ENCODE results near the gene NCOA3. TPM values are rescaled to one million over a fixed set of nuclear protein-coding genes. Genes with fewer than 3 reads are reported as not detected.

NCOA3 gene
- total and polyA plus RNA-seq, 2 of the 8 experiments (the other 6 are each of a cell fraction or from before 2014, with no cell fraction given): 7.9 to 24.7 TPM

- WGBS, 2 experiments (ENCODE audit: extremely low coverage in 1 of 2, insufficient coverage in 1 of 2, insufficient read length in 1 of 2, insufficient replicate concordance in 2 of 2, low coverage in 1 of 2, low lambda C conversion rate in 2 of 2, missing lambda C conversion rate in 1 of 2): 80% methylated on average over 2 of the region's 2 CpGs; no CpG with 5 or more reads in 1 of the 2 experiments
- POLR2A ChIA-PET (ENCODE audit: partially characterized antibody): interaction anchor here (0.9 to 2.6 kb wide), 3 partner anchors 8 to 176 kb away, joined by 3 to 15 read pairs (median 4); partner anchors contain the start of gene NCOA3
These were observed 7.8 kb upstream of the NCOA3 start for GRCh38 chr20:47493963-47494293.

More at GRCh38 chr20:47493963-47494293, 7.8 kb upstream of the NCOA3 start:
- CTCF ChIA-PET (ENCODE audit: partially characterized antibody): interaction anchor here (1.5 kb wide), 1 partner anchor 27 kb away, joined by 5 read pairs; no protein-coding TSS in a partner anchor
- H4K5ac ChIP-seq (ENCODE audit: insufficient read length, low read depth, low read length): no peak overlapping the region
- no peak overlapping the region for H2BK120ac ChIP-seq (replicated peaks; ENCODE audit: low read depth, low read length)
- no peaks in the 10 kb centered on the region for H3K23me2 ChIP-seq (ENCODE audit: low read depth, low read length)
- H3K9me3 ChIP-seq (ENCODE audit: insufficient read depth in 2 of 2, low read depth in 1 of 2, low read length in 1 of 2): no peaks in the 10 kb centered on the region
- no peak overlapping the region for H2BK20ac ChIP-seq (ENCODE audit: low read length)
- H3K36me3 ChIP-seq (ENCODE audit: control insufficient read depth in 2 of 4, insufficient read depth in 4 of 4, low read length in 3 of 4): no peaks in the 10 kb centered on the region
- FAIRE-seq: no peak
- H4K8ac ChIP-seq (ENCODE audit: extremely low read depth, insufficient read depth, low read length): no peak overlapping the region
- TF ChIP-seq YY1 (IDR thresholded peaks at IDR 0.05; ENCODE audit: low read depth, low read length): no peak
- no peak for TF ChIP-seq GABPA (IDR thresholded peaks at IDR 0.05; ENCODE audit: borderline replicate concordance, insufficient read depth, low read length)
- no peak for TF ChIP-seq CTBP2 (IDR thresholded peaks at IDR 0.05; ENCODE audit: borderline replicate concordance, insufficient read depth, insufficient read length, low read length)
- TF ChIP-seq NRF1 (IDR thresholded peaks at IDR 0.05; ENCODE audit: low read depth, low read length): no peak
- no peak for TF ChIP-seq SIN3A (conservative IDR thresholded peaks at IDR 0.05 in 1 of 2, IDR thresholded peaks at IDR 0.05 in 1 of 2; ENCODE audit: low read depth in 1 of 2, low read length in 2 of 2)
- no peak overlapping the region for H3K56ac ChIP-seq (replicated peaks; ENCODE audit: insufficient read length, low read depth, low read length)
- H3K4me3 ChIP-seq (ENCODE audit: extremely low read depth in 1 of 4, insufficient read depth in 2 of 4, low read depth in 3 of 4, low read length in 4 of 4): no peak overlapping the region
- H2AK5ac ChIP-seq (ENCODE audit: low read depth, low read length): no peak overlapping the region
- no peak overlapping the region for H2BK15ac ChIP-seq (ENCODE audit: low read length)
- no peak overlapping the region for H3K4me2 ChIP-seq (ENCODE audit: insufficient read depth in 1 of 2, low read depth in 2 of 2, low read length in 2 of 2)
- H2BK5ac ChIP-seq (ENCODE audit: low read depth, low read length): no peak overlapping the region
- no peak overlapping the region for H3K4ac ChIP-seq (replicated peaks; ENCODE audit: insufficient read length, low read depth, low read length)
- no peak for DNase-seq (ENCODE audit: low read depth in 1 of 2, low spot score in 2 of 2)
- H2BK12ac ChIP-seq (ENCODE audit: low read depth, low read length): no peak overlapping the region
- H3K27me3 ChIP-seq (replicated peaks in 1 of 4; ENCODE audit: control insufficient read depth in 3 of 4, extremely low read depth in 1 of 4, insufficient read depth in 3 of 4, low read length in 3 of 4): no peaks in the 10 kb centered on the region
- no peak overlapping the region for H3K27ac ChIP-seq (ENCODE audit: low read depth, low read length)
- H3K79me2 ChIP-seq (ENCODE audit: control insufficient read depth in 1 of 2, insufficient read depth in 2 of 2, low read length in 2 of 2): no peaks in the 10 kb centered on the region
- no peak overlapping the region for H3K18ac ChIP-seq (ENCODE audit: extremely low read depth, low read length)
- H3K23ac ChIP-seq (ENCODE audit: insufficient read length): no peak overlapping the region
- H3K4me1 ChIP-seq (replicated peaks in 1 of 4; ENCODE audit: control insufficient read depth in 3 of 4, insufficient read depth in 4 of 4, low read length in 3 of 4): peaks cover 0 to 8% (median 2%) of the 10 kb centered on the region in 4 experiments; a peak in 4 of 7 replicates
- no peak overlapping the region for H3K14ac ChIP-seq (ENCODE audit: insufficient read length)
- H4K20me1 ChIP-seq (replicated peaks in 1 of 2; ENCODE audit: control insufficient read depth in 1 of 2, insufficient read depth in 2 of 2, low read length in 2 of 2): no peaks in the 10 kb centered on the region
- no peaks in the 10 kb centered on the region for H3K79me1 ChIP-seq (ENCODE audit: low read depth, low read length)
- no peak overlapping the region for H2AFZ ChIP-seq (ENCODE audit: low read length)
- no peak overlapping the region for H3K9ac ChIP-seq (replicated peaks in 1 of 4; ENCODE audit: extremely low read depth in 1 of 4, low read depth in 3 of 4, low read length in 3 of 4)
- H4K91ac ChIP-seq (replicated peaks; ENCODE audit: insufficient read length, low read length): no peak overlapping the region
